HG03159 (cell line): ENCODE results near the gene XPNPEP1.

Source experiments
- ATAC-seq: cut with Tn5 transposase; IDR thresholded peaks from one replicate; pipeline ENCODE4 v1.9.1; 2021; ENCODE audit warnings: mild to moderate bottlenecking, moderate library complexity; ENCODE audit not compliant: unreplicated experiment

Gene XPNPEP1

GRCh38 chr10:109922976-109923921 lies at the start of gene XPNPEP1:
TSS of gene XPNPEP1 (minus strand) at chr10:109923511. CDS start at chr10:109923433, 78 bp downstream.
- peak; percentile 94 for ATAC-seq

GRCh38 chr10:109972372-109973001 lies 49.2 kb upstream of the XPNPEP1 start:
- no peak for ATAC-seq

GRCh38 chr10:109971634-109972033 lies 48.3 kb upstream of the XPNPEP1 start:
- ATAC-seq: no peak

GRCh38 chr10:109969760-109970346 lies 46.5 kb upstream of the XPNPEP1 start:
- no peak for ATAC-seq

GRCh38 chr10:109968953-109969759 lies 45.8 kb upstream of the XPNPEP1 start:
- ATAC-seq: no peak

- ATAC-seq: no peak
Observed at GRCh38 chr10:109967739-109968088, 44.4 kb upstream of the XPNPEP1 start.

GRCh38 chr10:109966961-109967738 lies 43.8 kb upstream of the XPNPEP1 start:
- ATAC-seq: no peak

GRCh38 chr10:109964318-109964717 lies 41.0 kb upstream of the XPNPEP1 start:
- ATAC-seq: no peak

- no peak for ATAC-seq
Observed at GRCh38 chr10:109963439-109963838, 40.1 kb upstream of the XPNPEP1 start.

GRCh38 chr10:109962247-109962646 lies 38.9 kb upstream of the XPNPEP1 start:
- no peak for ATAC-seq

- no peak for ATAC-seq
Observed at GRCh38 chr10:109961174-109962001, 38.1 kb upstream of the XPNPEP1 start.

- no peak for ATAC-seq
Observed at GRCh38 chr10:109960682-109961081, 37.4 kb upstream of the XPNPEP1 start.

- no peak for ATAC-seq
Observed at GRCh38 chr10:109959259-109960145, 36.2 kb upstream of the XPNPEP1 start.

GRCh38 chr10:109958059-109958458 lies 34.7 kb upstream of the XPNPEP1 start:
- ATAC-seq: no peak

- ATAC-seq: peak; percentile 96
Observed at GRCh38 chr10:109957092-109957797, 33.9 kb upstream of the XPNPEP1 start.

GRCh38 chr10:109956454-109957091 lies 33.3 kb upstream of the XPNPEP1 start:
- ATAC-seq: peak; percentile 86

GRCh38 chr10:109953766-109954165 lies 30.5 kb upstream of the XPNPEP1 start:
- no peak for ATAC-seq
